Common myeloid progenitor, CD34-positive (primary cell): ENCODE results near the gene PPM1L.

Source experiments
- CTCF ChIA-PET: fragments of 350-600 bp; sonication (Branson Sonifier 250); formaldehyde crosslinking; loops from one replicate; lab custom pipeline; 2021; ENCODE audit warnings: antibody characterized with exemption; lab: Charles Lee
- POLR2A ChIA-PET: fragments of 350-600 bp; sonication (Branson Sonifier 250); formaldehyde crosslinking; loops from one replicate; lab custom pipeline; 2021; ENCODE audit warnings: antibody characterized with exemption; lab: Charles Lee
- DNase-seq, 3 donors: peaks; one replicate each; pipeline versions ENCODE4 v3.0.0 to v3.0.0-alpha.2; 2013
- H3K27ac ChIP-seq, 2 experiments: 1 replicate in 1 of 2; 2 replicates in 1 of 2; pipeline ENCODE4 v1.7.0; 2013; ENCODE audit warnings: inconsistent platforms in 2 of 2, low read length in 2 of 2, mild to moderate bottlenecking in 2 of 2, low read depth in 1 of 2, moderate library complexity in 1 of 2; ENCODE audit not compliant: severe bottlenecking in 2 of 2, insufficient read depth in 1 of 2, poor library complexity in 1 of 2
- H3K27me3 ChIP-seq, 5 experiments: replicated peaks in 2 of 5; 1 replicate in 3 of 5; 2 replicates in 2 of 5; pipeline versions ENCODE4 v1.6.1 to v1.7.0; 2013; ENCODE audit warnings: low read length in 4 of 5, mild to moderate bottlenecking in 2 of 5, moderate library complexity in 2 of 5, inconsistent platforms in 1 of 5; ENCODE audit not compliant: insufficient read depth in 5 of 5, control insufficient read depth in 4 of 5
- H3K36me3 ChIP-seq, 4 experiments: 1 replicate in 2 of 4; 2 replicates in 2 of 4; pipeline versions ENCODE4 v1.6.1 to v1.7.0; 2013; ENCODE audit warnings: low read length in 3 of 4, control low read depth in 1 of 4, mild to moderate bottlenecking in 1 of 4; ENCODE audit not compliant: control insufficient read depth in 4 of 4, insufficient read depth in 4 of 4
- H3K4me1 ChIP-seq, 4 experiments: 1 replicate in 3 of 4; 2 replicates in 1 of 4; pipeline versions ENCODE4 v1.6.1 to v1.7.1; 2013; ENCODE audit warnings: low read length in 3 of 4, mild to moderate bottlenecking in 3 of 4, control low read depth in 1 of 4, inconsistent platforms in 1 of 4, moderate library complexity in 1 of 4; ENCODE audit not compliant: control insufficient read depth in 4 of 4, insufficient read depth in 4 of 4; ENCODE audit errors: control extremely low read depth in 1 of 4
- H3K4me3 ChIP-seq, 7 experiments: 1 replicate in 4 of 7; 2 replicates in 3 of 7; pipeline versions ENCODE4 v1.5.1 to v1.7.0; 2013; ENCODE audit warnings: mild to moderate bottlenecking in 7 of 7, low read length in 6 of 7, moderate library complexity in 6 of 7, inconsistent platforms in 2 of 7, low read depth in 2 of 7, control low read depth in 1 of 7; ENCODE audit not compliant: insufficient read depth in 4 of 7, control insufficient read depth in 1 of 7; ENCODE audit errors: extremely low read depth in 1 of 7
- H3K9me3 ChIP-seq, 5 experiments: 1 replicate in 4 of 5; 2 replicates in 1 of 5; pipeline versions ENCODE4 v1.6.1 to v1.7.1; 2013; ENCODE audit warnings: low read length in 4 of 5, mild to moderate bottlenecking in 2 of 5, inconsistent platforms in 1 of 5, low read depth in 1 of 5, moderate library complexity in 1 of 5; ENCODE audit not compliant: control insufficient read depth in 4 of 5, insufficient read depth in 2 of 5; ENCODE audit errors: control extremely low read depth in 1 of 5
- WGBS: methylation state at CpG from one replicate; pipeline ENCODE4 v1.1.5; 2013; ENCODE audit not compliant: insufficient coverage; 5-methylcytosine and 5-hydroxymethylcytosine counted together

PPM1L gene

DNA sequence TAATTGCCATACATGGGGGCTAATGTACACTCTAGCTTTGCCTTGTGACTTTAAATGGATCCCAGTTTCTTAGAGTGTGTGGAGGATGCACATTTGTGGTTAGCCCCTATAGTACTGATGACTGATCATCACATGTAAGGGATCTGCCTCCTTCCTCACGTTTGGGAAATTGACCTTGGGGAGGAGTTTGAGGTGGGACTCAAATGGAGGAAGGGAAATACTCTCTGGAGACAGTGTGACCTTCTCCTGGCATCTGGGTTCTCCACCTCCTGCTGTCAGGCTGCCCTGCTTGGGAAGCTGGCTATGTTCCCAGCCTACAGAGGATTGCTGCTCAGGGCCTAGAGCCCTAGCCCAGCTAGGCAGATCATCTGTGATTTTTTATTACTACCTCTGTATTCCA lies 48.7 kb downstream of the PPM1L start:
- no peak overlapping the region for H3K4me3 ChIP-seq
- WGBS: 67% methylated on average over 1 of the region's 1 CpG
- H3K9me3 ChIP-seq: no peaks in the 10 kb centered on the region
- POLR2A ChIA-PET: no interaction called here
- DNase-seq: no peak
- H3K4me1 ChIP-seq: peaks cover 0 to 11% (median 4%) of the 10 kb centered on the region in 4 experiments
- CTCF ChIA-PET: no interaction called here
- H3K27me3 ChIP-seq: no peaks in the 10 kb centered on the region
- no peak overlapping the region for H3K27ac ChIP-seq
- H3K36me3 ChIP-seq: no peaks in the 10 kb centered on the region

DNA sequence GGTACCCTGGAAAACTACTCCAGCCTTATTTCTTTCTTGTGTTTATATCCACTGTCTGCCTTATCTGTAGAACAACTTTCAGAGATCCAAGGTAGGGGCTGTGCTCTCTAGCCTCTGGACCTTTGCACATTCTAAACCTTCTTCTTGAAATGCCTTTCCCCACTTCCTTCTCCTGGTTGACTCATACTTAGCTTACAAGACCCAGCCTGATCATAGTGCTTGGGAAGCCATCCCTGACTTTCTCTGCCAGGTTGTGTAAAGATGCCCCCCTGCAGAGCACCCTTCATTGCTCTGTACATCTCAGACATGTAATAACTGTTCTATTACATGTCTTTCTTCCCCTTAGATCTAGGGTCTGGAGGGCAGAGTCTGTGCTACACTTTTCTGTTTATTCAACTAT lies 50.1 kb downstream of the PPM1L start:
- Histone ChIP-seq H3K4me3 (no peak overlapping the region), H3K27me3 (no peaks in the 10 kb centered on the region), H3K4me1 (peaks cover 0 to 10% (median 4%) of the 10 kb centered on the region in 4 experiments), H3K36me3 (no peaks in the 10 kb centered on the region), H3K27ac (no peak overlapping the region), H3K9me3 (no peaks in the 10 kb centered on the region)
- no peak for DNase-seq
- ChIA-PET CTCF (no interaction called here), POLR2A (no interaction called here)

DNA sequence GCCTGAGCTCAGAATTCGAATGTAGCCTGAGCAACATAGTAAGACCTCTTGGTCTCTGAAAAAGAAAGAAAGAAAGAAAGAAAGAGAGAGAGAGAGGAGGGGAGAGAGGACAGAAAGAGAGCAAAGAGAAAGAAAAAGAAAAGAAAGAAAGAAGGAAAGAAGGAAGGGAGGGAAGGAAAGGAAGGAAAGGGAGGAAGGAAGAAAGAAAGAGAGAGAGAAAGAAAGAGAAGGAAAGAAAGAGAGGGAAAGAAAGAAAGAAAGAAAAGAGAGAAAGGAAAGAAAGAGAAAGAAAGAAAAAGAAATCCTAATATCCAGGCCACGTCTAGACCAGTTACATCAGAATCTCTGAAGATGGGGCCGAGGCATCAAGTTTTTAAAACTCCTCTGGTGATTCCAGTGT lies 50.7 kb downstream of the PPM1L start:
- ChIA-PET POLR2A (no interaction called here), CTCF (no interaction called here)
- peaks cover 0 to 5% (median 2%) of the 10 kb centered on the region in 4 experiments for H3K4me1 ChIP-seq
- DNase-seq: no peak
- WGBS: 100% methylated on average over 1 of the region's 3 CpGs
- no peaks in the 10 kb centered on the region for H3K27me3 ChIP-seq
- no peak overlapping the region for H3K27ac ChIP-seq
- H3K36me3 ChIP-seq: no peaks in the 10 kb centered on the region
- H3K4me3 ChIP-seq: no peak overlapping the region
- no peaks in the 10 kb centered on the region for H3K9me3 ChIP-seq

DNA sequence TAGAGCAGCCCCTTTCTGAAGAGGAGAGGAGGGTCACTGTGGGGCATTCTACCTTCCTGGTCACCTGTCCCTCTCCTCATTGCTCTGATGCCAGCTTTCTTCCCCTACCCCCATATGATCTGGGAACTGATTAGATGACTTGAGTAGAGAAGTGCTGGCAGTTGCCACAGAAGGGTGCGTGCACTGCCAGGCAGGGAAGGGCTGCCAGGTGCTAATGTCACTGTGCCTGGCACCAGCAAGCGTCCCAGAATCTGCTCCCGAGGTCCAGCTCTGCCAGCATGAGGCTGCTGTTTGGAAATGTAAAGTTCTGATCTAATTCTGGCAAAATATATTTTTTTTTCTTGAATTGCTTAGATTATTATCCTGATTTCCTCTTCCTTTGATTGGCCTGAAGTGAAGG lies 52.8 kb downstream of the PPM1L start:
- Histone ChIP-seq H3K9me3 (no peaks in the 10 kb centered on the region), H3K36me3 (no peaks in the 10 kb centered on the region), H3K4me1 (no peaks in the 10 kb centered on the region), H3K27ac (no peak overlapping the region), H3K27me3 (no peaks in the 10 kb centered on the region), H3K4me3 (no peak overlapping the region)
- POLR2A ChIA-PET: interaction anchor here (0.6 kb wide), 1 partner anchor 678 kb away, joined by 6 read pairs; no protein-coding TSS in a partner anchor
- CTCF ChIA-PET: interaction anchor here (1.0 to 1.1 kb wide), 2 partner anchors 9 to 13 kb away, joined by 3 read pairs; no protein-coding TSS in a partner anchor
- DNase-seq: no peak
- 98% methylated on average over 3 of the region's 3 CpGs for WGBS

DNA sequence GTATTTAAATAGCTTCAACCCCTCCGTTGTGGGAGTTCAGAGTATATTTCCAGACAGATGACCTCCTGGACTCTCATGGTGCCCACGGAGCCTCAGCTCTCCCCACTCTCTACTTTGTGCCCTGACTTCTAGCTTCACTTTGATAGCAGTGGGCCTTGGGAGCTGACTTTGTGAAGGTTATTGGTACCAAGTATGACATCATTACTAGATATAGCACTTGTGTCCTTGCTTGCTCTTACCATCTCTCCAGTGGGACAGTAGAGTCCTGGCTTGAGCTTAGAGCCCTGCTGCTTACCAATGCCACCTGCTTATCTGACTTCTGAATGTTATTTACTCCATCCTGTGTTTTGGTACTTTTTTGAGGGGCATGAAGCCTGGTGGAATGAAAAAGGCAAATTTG lies 53.4 kb downstream of the PPM1L start:
- CTCF ChIA-PET: no interaction called here
- Histone ChIP-seq H3K4me1 (no peaks in the 10 kb centered on the region), H3K27ac (no peak overlapping the region), H3K4me3 (no peak overlapping the region), H3K36me3 (no peaks in the 10 kb centered on the region), H3K27me3 (no peaks in the 10 kb centered on the region), H3K9me3 (no peaks in the 10 kb centered on the region)
- WGBS: 100% methylated on average over 1 of the region's 2 CpGs
- no peak for DNase-seq
- POLR2A ChIA-PET: interaction anchor here (0.6 kb wide), 1 partner anchor 679 kb away, joined by 6 read pairs; no protein-coding TSS in a partner anchor

DNA sequence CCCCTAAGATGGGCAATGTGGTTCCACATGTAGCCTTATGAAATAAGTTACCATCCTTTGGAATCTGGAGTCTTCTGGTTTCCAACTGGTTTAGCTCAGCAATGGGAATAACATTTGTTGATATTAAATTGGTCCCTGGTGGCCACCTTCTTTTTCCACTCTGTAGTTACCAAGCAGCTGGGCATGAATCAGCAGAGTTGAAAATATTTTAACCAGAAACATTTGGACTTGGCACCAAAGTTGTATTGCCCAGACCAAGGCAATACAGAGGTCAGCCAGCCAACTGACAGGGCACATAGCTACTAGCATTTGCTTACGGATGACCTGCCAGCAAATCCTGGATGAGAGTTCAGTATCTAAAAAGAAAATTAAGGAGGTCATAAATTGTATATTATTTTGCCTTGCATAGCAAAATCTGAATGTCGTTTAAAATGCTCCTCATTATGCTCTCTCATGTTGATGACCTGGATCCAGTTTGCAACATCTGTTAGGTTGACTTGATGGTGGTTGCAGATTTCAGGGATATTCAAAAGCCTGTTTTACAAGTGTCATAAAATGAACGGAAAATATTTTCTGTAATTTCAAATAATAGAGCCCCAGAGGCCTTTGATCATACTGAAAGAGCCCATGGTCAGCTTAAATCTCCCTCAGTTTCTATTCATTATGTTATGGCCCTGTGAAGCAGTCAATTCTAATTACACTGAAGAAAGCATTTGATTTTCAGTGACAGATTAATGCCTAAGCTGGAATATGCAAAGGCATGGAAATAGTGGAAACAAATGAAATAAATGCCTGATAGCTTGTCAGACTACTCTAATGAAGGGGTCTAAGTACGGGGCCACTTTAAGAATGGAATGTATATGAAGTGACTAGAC lies 54.6 kb downstream of the PPM1L start:
- ChIA-PET CTCF (no interaction called here), POLR2A (interaction anchor here (0.9 kb wide), 1 partner anchor 16 kb away, joined by 3 read pairs; no protein-coding TSS in a partner anchor)
- Histone ChIP-seq H3K27me3 (no peaks in the 10 kb centered on the region), H3K4me1 (no peaks in the 10 kb centered on the region), H3K36me3 (no peaks in the 10 kb centered on the region), H3K27ac (no peak overlapping the region), H3K9me3 (no peaks in the 10 kb centered on the region), H3K4me3 (no peak overlapping the region)
- no peak for DNase-seq
- 100% methylated on average over 2 of the region's 4 CpGs for WGBS

DNA sequence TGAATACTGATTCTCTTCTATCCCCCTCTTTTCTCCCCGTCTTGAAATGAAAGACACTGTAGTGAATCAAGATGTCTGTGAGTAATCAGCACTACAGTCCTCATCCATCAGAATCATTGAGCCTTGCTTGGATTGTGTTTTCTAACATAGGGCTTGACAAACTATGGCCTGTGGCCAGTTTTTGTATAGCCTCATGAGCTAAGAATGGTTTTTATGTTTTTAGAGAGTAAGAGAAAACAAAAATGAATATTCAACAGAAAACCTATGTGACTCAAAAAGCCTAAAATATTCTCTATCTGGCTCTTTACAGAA lies 55.2 kb downstream of the PPM1L start:
- ChIA-PET POLR2A (no interaction called here), CTCF (no interaction called here)
- Histone ChIP-seq H3K4me3 (no peak overlapping the region), H3K27me3 (no peaks in the 10 kb centered on the region), H3K4me1 (no peaks in the 10 kb centered on the region), H3K9me3 (no peaks in the 10 kb centered on the region), H3K27ac (no peak overlapping the region), H3K36me3 (no peaks in the 10 kb centered on the region)
- no peak for DNase-seq
- WGBS: no CpG with 5 or more reads among the region's 1 CpG
